GM23338 (cell line): ENCODE results near the gene KCNK4. TPM values are rescaled to one million over a fixed set of nuclear protein-coding genes. Genes with fewer than 3 reads are reported as not detected.

Source experiments
- ATAC-seq: fragments of 200-7000 bp; cut with Tn5 transposase; 3 replicates; pipeline ENCODE4 v1.9.1; 2020
- DNase-seq: peaks from one replicate; pipeline ENCODE4 v3.0.0-alpha.2; 2015; ENCODE audit warnings: low spot score
- H2AFZ ChIP-seq: fragments of 200-600 bp; sonication (generic); 2 replicates; pipeline ENCODE4 v1.8.0; 2016; ENCODE audit warnings: antibody characterized with exemption, mild to moderate bottlenecking, moderate library complexity
- H3F3A ChIP-seq: fragments of 200-600 bp; sonication (generic); replicated peaks from 2 replicates; pipeline ENCODE4 v1.8.0; 2017; ENCODE audit warnings: antibody characterized with exemption, mixed run types, low read depth
- H3K27ac ChIP-seq: fragments of 200-600 bp; sonication (generic); 2 replicates; pipeline ENCODE4 v1.6.1; 2016; ENCODE audit warnings: low read depth
- H3K27me3 ChIP-seq: fragments of 200-600 bp; sonication (generic); 2 replicates; pipeline ENCODE4 v1.8.0; 2016; ENCODE audit warnings: mild to moderate bottlenecking, mixed run types, moderate library complexity; ENCODE audit not compliant: insufficient read depth
- H3K36me3 ChIP-seq: fragments of 200-600 bp; sonication (generic); 2 replicates; pipeline ENCODE4 v1.8.0; 2016; ENCODE audit warnings: mild to moderate bottlenecking; ENCODE audit not compliant: insufficient read depth
- H3K4me1 ChIP-seq: fragments of 200-600 bp; sonication (generic); 2 replicates; pipeline ENCODE4 v1.8.0; 2016; ENCODE audit warnings: mild to moderate bottlenecking, moderate library complexity; ENCODE audit not compliant: insufficient read depth
- H3K4me2 ChIP-seq: fragments of 200-600 bp; sonication (generic); 2 replicates; pipeline ENCODE4 v1.7.1; 2017; ENCODE audit warnings: mixed run types
- H3K4me3 ChIP-seq: fragments of 200-600 bp; sonication (generic); 2 replicates; pipeline ENCODE4 v1.6.1; 2016; ENCODE audit warnings: mixed run types
- H3K79me2 ChIP-seq: fragments of 200-600 bp; sonication (generic); replicated peaks from 2 replicates; pipeline ENCODE4 v1.8.0; 2017; ENCODE audit warnings: mild to moderate bottlenecking; ENCODE audit not compliant: insufficient read depth
- H3K9me2 ChIP-seq: fragments of 200-600 bp; sonication (generic); 2 replicates; pipeline ENCODE4 v1.8.0; 2017; ENCODE audit not compliant: insufficient read depth
- H4K20me1 ChIP-seq: fragments of 200-600 bp; sonication (generic); replicated peaks from 2 replicates; pipeline ENCODE4 v1.8.0; 2017; ENCODE audit warnings: mild to moderate bottlenecking; ENCODE audit not compliant: insufficient read depth
- H3K27ac Mint-ChIP-seq: 2 replicates; pipeline ENCODE4 v1.8.0; 2020; ENCODE audit warnings: inconsistent platforms, mild to moderate bottlenecking, moderate library complexity, mixed read lengths
- H3K27me3 Mint-ChIP-seq: 3 replicates; pipeline ENCODE4 v1.8.0; 2022; ENCODE audit warnings: low read depth, mild to moderate bottlenecking, moderate library complexity, mixed read lengths, inconsistent platforms; ENCODE audit not compliant: insufficient read depth, poor library complexity
- H3K36me3 Mint-ChIP-seq: 3 replicates; pipeline ENCODE4 v1.8.0; 2021; ENCODE audit warnings: low read depth, mild to moderate bottlenecking, inconsistent platforms, moderate library complexity, mixed read lengths
- H3K4me1 Mint-ChIP-seq: 3 replicates; pipeline ENCODE4 v1.8.0; 2020; ENCODE audit warnings: mild to moderate bottlenecking, inconsistent platforms, mixed read lengths
- H3K4me3 Mint-ChIP-seq: 3 replicates; pipeline ENCODE4 v1.8.0; 2021; ENCODE audit warnings: moderate library complexity, mild to moderate bottlenecking, inconsistent platforms, mixed read lengths
- H3K9me3 Mint-ChIP-seq: 3 replicates; pipeline ENCODE4 v1.8.0; 2020; ENCODE audit warnings: moderate library complexity, mild to moderate bottlenecking, inconsistent platforms, mixed read lengths
- ETS1 ChIP-seq: IDR thresholded peaks from 2 replicates; pipeline ENCODE4 v1.6.1; 2016; ENCODE audit warnings: antibody characterized with exemption
- EZH2 ChIP-seq: fragments of 200-600 bp; sonication (generic); IDR thresholded peaks from one replicate; pipeline ENCODE4 v1.8.0; 2017; ENCODE audit warnings: antibody characterized with exemption, mild to moderate bottlenecking, low read depth; ENCODE audit not compliant: unreplicated experiment
- EZH2phosphoT487 ChIP-seq: fragments of 200-600 bp; sonication (generic); IDR thresholded peaks from one replicate; pipeline ENCODE4 v1.8.1; 2018; ENCODE audit warnings: antibody characterized with exemption; ENCODE audit not compliant: unreplicated experiment
- NANOG ChIP-seq: IDR thresholded peaks from 2 replicates; pipeline ENCODE4 v1.6.1; 2016; ENCODE audit warnings: antibody characterized with exemption, borderline replicate concordance
- STAT1 ChIP-seq: IDR thresholded peaks from one replicate; pipeline ENCODE4 v1.6.1; 2016; ENCODE audit warnings: antibody characterized with exemption; ENCODE audit not compliant: unreplicated experiment
- ZNF114 ChIP-seq: fragments of 250-450 bp; sonication (Bioruptor Pico); IDR thresholded peaks from 2 replicates; pipeline ENCODE4 v1.5.0; 2020; ENCODE audit warnings: mild to moderate bottlenecking, moderate library complexity
- long read RNA-seq: library from polyadenylated mRNA; unstranded; transcript quantifications from one replicate; pipeline ENCODE4 v2.0.0, GENCODE V29; 2020; ENCODE audit not compliant: unreplicated experiment
- polyA plus RNA-seq: library from polyadenylated mRNA; unstranded; fragments of >200 nt; fragmentation: Nextera tagmentation; extraction: Ambion mirVana; gene quantifications from 2 replicates; pipeline ENCODE4 v1.2.1, GENCODE V29; 2016
- total RNA-seq: library from RNA; depleted of rRNA; stranded (reverse); fragments of >200 nt; shearing (Covaris generic); gene quantifications from 2 replicates; pipeline ENCODE4 v1.2.3, GENCODE V29; 2014; rRNA removed
- TF ChIP-seq, protein P1 (sequence below): fragments of 250-450 bp; sonication (Bioruptor Pico); IDR thresholded peaks from 2 replicates; pipeline ENCODE4 v1.5.0; 2020; ENCODE audit warnings: mild to moderate bottlenecking, moderate library complexity

The KCNK4 gene
- 1.0 TPM in 1 of 2 replicates, not detected in the other for total RNA-seq
- polyA plus RNA-seq = not detected in 2 replicates
- long read RNA-seq, partial matches to known transcripts = 0 of 1 reads
- long read RNA-seq, other reads (novel, unspliced or antisense) = 1 of 1 reads

DNA sequence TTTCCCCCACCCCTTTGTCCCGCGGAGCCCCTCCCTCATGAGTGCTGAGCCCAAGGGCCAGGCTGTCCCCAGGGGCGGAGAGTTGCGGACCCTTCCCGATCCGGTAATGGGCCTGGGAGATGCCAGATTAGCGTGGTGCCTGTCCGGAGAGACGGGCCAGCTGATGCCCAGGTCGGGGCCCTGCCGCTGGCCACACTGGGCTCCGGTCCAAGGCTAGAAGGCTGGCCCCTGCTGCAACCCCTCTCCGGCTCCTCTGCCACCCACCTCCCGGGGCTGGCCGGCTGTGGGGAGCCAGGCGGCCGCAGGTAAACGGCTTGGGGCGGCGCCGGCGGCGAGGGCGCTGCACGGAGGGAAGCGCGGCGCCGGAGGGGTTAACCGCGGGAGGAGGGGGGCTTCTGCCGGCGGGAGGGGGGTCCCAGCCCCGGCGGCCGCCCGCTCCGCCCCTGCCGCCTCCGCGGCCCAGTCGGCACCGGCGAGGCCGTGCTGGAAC, at the start of gene KCNK4:
TSS of gene KCNK4 (plus strand) at position 41 of the 490 bp plus-strand sequence. CDS start 1,717 bp downstream, outside the sequence.
- H3K4me3 ChIP-seq = peak within 1 kb of the TSS; percentile 59
- peaks cover 9% of the 10 kb centered on the region for H3K4me1 Mint-ChIP-seq
- H3F3A ChIP-seq = peaks cover 9% of the 10 kb centered on the region; the same call in 1 of the 2 replicates
- no peaks in the 10 kb centered on the region for H3K36me3 ChIP-seq
- peaks cover 74% of the 10 kb centered on the region for H3K27me3 Mint-ChIP-seq
- peak within 1 kb of the TSS; percentile 69 for H3K4me3 Mint-ChIP-seq
- ATAC-seq = peak; percentile 57
- no peaks in the 10 kb centered on the region; the same call in 2 of the 3 replicates for H3K36me3 Mint-ChIP-seq
- no peak within 1 kb of the TSS for H3K27ac ChIP-seq
- peak; percentile 54 for DNase-seq
- no peak within 1 kb of the TSS for H3K27ac Mint-ChIP-seq
- peaks cover 13% of the 10 kb centered on the region for H4K20me1 ChIP-seq
- TF ChIP-seq STAT1 = no peak
- no peak for TF ChIP-seq ETS1
- TF ChIP-seq EZH2 = peak; percentile 87
- peak; percentile 64 for TF ChIP-seq EZH2phosphoT487
- TF ChIP-seq, protein P1, sequence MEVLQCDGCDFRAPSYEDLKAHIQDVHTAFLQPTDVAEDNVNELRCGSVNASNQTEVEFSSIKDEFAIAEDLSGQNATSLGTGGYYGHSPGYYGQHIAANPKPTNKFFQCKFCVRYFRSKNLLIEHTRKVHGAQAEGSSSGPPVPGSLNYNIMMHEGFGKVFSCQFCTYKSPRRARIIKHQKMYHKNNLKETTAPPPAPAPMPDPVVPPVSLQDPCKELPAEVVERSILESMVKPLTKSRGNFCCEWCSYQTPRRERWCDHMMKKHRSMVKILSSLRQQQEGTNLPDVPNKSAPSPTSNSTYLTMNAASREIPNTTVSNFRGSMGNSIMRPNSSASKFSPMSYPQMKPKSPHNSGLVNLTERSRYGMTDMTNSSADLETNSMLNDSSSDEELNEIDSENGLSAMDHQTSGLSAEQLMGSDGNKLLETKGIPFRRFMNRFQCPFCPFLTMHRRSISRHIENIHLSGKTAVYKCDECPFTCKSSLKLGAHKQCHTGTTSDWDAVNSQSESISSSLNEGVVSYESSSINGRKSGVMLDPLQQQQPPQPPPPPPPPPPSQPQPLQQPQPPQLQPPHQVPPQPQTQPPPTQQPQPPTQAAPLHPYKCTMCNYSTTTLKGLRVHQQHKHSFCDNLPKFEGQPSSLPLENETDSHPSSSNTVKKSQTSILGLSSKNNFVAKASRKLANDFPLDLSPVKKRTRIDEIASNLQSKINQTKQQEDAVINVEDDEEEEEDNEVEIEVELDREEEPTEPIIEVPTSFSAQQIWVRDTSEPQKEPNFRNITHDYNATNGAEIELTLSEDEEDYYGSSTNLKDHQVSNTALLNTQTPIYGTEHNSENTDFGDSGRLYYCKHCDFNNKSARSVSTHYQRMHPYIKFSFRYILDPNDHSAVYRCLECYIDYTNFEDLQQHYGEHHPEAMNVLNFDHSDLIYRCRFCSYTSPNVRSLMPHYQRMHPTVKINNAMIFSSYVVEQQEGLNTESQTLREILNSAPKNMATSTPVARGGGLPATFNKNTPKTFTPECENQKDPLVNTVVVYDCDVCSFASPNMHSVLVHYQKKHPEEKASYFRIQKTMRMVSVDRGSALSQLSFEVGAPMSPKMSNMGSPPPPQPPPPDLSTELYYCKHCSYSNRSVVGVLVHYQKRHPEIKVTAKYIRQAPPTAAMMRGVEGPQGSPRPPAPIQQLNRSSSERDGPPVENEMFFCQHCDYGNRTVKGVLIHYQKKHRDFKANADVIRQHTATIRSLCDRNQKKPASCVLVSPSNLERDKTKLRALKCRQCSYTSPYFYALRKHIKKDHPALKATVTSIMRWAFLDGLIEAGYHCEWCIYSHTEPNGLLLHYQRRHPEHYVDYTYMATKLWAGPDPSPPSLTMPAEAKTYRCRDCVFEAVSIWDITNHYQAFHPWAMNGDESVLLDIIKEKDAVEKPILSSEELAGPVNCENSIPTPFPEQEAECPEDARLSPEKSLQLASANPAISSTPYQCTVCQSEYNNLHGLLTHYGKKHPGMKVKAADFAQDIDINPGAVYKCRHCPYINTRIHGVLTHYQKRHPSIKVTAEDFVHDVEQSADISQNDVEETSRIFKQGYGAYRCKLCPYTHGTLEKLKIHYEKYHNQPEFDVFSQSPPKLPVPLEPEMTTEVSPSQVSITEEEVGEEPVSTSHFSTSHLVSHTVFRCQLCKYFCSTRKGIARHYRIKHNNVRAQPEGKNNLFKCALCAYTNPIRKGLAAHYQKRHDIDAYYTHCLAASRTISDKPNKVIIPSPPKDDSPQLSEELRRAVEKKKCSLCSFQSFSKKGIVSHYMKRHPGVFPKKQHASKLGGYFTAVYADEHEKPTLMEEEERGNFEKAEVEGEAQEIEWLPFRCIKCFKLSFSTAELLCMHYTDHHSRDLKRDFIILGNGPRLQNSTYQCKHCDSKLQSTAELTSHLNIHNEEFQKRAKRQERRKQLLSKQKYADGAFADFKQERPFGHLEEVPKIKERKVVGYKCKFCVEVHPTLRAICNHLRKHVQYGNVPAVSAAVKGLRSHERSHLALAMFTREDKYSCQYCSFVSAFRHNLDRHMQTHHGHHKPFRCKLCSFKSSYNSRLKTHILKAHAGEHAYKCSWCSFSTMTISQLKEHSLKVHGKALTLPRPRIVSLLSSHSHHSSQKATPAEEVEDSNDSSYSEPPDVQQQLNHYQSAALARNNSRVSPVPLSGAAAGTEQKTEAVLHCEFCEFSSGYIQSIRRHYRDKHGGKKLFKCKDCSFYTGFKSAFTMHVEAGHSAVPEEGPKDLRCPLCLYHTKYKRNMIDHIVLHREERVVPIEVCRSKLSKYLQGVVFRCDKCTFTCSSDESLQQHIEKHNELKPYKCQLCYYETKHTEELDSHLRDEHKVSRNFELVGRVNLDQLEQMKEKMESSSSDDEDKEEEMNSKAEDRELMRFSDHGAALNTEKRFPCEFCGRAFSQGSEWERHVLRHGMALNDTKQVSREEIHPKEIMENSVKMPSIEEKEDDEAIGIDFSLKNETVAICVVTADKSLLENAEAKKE (CRISPR knock-in tag) = no peak
- TF ChIP-seq NANOG = no peak
- no peak for TF ChIP-seq ZNF114
- no peaks in the 10 kb centered on the region; the same call in 1 of the 3 replicates for H3K9me3 Mint-ChIP-seq
- H2AFZ ChIP-seq = no peak within 1 kb of the TSS
- no peaks in the 10 kb centered on the region for H3K9me2 ChIP-seq
- H3K4me1 ChIP-seq = peaks cover 2% of the 10 kb centered on the region; the same call in 1 of the 2 replicates
- H3K27me3 ChIP-seq = peaks cover 83% of the 10 kb centered on the region
- peak within 1 kb of the TSS; percentile 78 for H3K4me2 ChIP-seq
- no peaks in the 10 kb centered on the region for H3K79me2 ChIP-seq
